ENCODE results near the gene CAMSAP2.
A peak's percentile ranks its signal among the peaks of the same experiment; 100 is the strongest.
"Not testable (repeated sequence)": the region's sequence is repeated elsewhere in the genome, so short reads cannot be mapped to it uniquely, and the experiment has no call there.

The CAMSAP2 gene

GRCh38 chr1:200784576-200784975 is 45.9 kb downstream of the CAMSAP2 start:
- DNase-seq (ENCODE audit: insufficient read length, low spot score) = no peak
- TF ChIP-seq POLR2A (IDR thresholded peaks at IDR 0.05; ENCODE audit: low read depth, low read length) = no peak
- no peak for FAIRE-seq

- DNase-seq (ENCODE audit: insufficient read length, low spot score) (no peak), FAIRE-seq (no peak)
- no peak for TF ChIP-seq POLR2A (IDR thresholded peaks at IDR 0.05; ENCODE audit: low read depth, low read length)
Measured at GRCh38 chr1:200786788-200787187, 48.1 kb downstream of the CAMSAP2 start.

GRCh38 chr1:200787896-200788387 is 49.2 kb downstream of the CAMSAP2 start:
- FAIRE-seq (no peak), DNase-seq (ENCODE audit: insufficient read length, low spot score) (no peak)
- TF ChIP-seq POLR2A (IDR thresholded peaks at IDR 0.05; ENCODE audit: low read depth, low read length) = no peak

GRCh38 chr1:200791012-200791411 is 52.3 kb downstream of the CAMSAP2 start:
- DNase-seq (ENCODE audit: insufficient read length, low spot score); FAIRE-seq: not testable (repeated sequence)

GRCh38 chr1:200793677-200794076 is 55.0 kb downstream of the CAMSAP2 start:
- DNase-seq (ENCODE audit: insufficient read length, low spot score) = no peak
- FAIRE-seq = no peak
- TF ChIP-seq POLR2A (IDR thresholded peaks at IDR 0.05; ENCODE audit: low read depth, low read length) = no peak

- DNase-seq (ENCODE audit: insufficient read length, low spot score) = no peak
- peak; percentile 62 for FAIRE-seq
- TF ChIP-seq POLR2A (IDR thresholded peaks at IDR 0.05; ENCODE audit: low read depth, low read length) = no peak
Measured at GRCh38 chr1:200794506-200795065, 55.9 kb downstream of the CAMSAP2 start.

- no peak for TF ChIP-seq POLR2A (IDR thresholded peaks at IDR 0.05; ENCODE audit: low read depth, low read length)
- FAIRE-seq = peak; percentile 48
- DNase-seq (ENCODE audit: insufficient read length, low spot score) = no peak
Measured at GRCh38 chr1:200795156-200795555, 56.5 kb downstream of the CAMSAP2 start.

GRCh38 chr1:200802042-200802441 is 63.3 kb downstream of the CAMSAP2 start:
- TF ChIP-seq POLR2A (IDR thresholded peaks at IDR 0.05; ENCODE audit: low read depth, low read length) = no peak
- FAIRE-seq = no peak
- no peak for DNase-seq (ENCODE audit: insufficient read length, low spot score)

- FAIRE-seq (peak; percentile 99), DNase-seq (ENCODE audit: insufficient read length, low spot score) (peak; percentile 42)
- no peak for TF ChIP-seq POLR2A (IDR thresholded peaks at IDR 0.05; ENCODE audit: low read depth, low read length)
Measured at GRCh38 chr1:200802865-200803512, 64.3 kb downstream of the CAMSAP2 start.

- FAIRE-seq = no peak
Measured at GRCh38 chr1:200805719-200806118, 67.0 kb downstream of the CAMSAP2 start.

GRCh38 chr1:200808846-200809245 is 70.2 kb downstream of the CAMSAP2 start:
- FAIRE-seq (no peak), DNase-seq (ENCODE audit: insufficient read length, low spot score) (no peak)
- no peak for TF ChIP-seq POLR2A (IDR thresholded peaks at IDR 0.05; ENCODE audit: low read depth, low read length)

More at GRCh38 chr1:200805719-200806118, 67.0 kb downstream of the CAMSAP2 start:
- no peak for TF ChIP-seq POLR2A (IDR thresholded peaks at IDR 0.05; ENCODE audit: low read depth, low read length)
- DNase-seq (ENCODE audit: insufficient read length, low spot score) = no peak

GRCh38 chr1:200811704-200812103 is 73.0 kb downstream of the CAMSAP2 start:
- FAIRE-seq (no peak), DNase-seq (ENCODE audit: insufficient read length, low spot score) (no peak)
- TF ChIP-seq POLR2A (IDR thresholded peaks at IDR 0.05; ENCODE audit: low read depth, low read length) = no peak

GRCh38 chr1:200816624-200817224 is 78.0 kb downstream of the CAMSAP2 start:
- not testable (repeated sequence) for FAIRE-seq; DNase-seq (ENCODE audit: insufficient read length, low spot score)

GRCh38 chr1:200818248-200818647 is 79.6 kb downstream of the CAMSAP2 start:
- peak; percentile 33 for FAIRE-seq

GRCh38 chr1:200819726-200820125 is 81.0 kb downstream of the CAMSAP2 start:
- no peak for TF ChIP-seq POLR2A (IDR thresholded peaks at IDR 0.05; ENCODE audit: low read depth, low read length)
- FAIRE-seq (no peak), DNase-seq (ENCODE audit: insufficient read length, low spot score) (no peak)

More at GRCh38 chr1:200818248-200818647, 79.6 kb downstream of the CAMSAP2 start:
- no peak for TF ChIP-seq POLR2A (IDR thresholded peaks at IDR 0.05; ENCODE audit: low read depth, low read length)
- DNase-seq (ENCODE audit: insufficient read length, low spot score) = no peak

Measured in H54 (cell line).